H9 (cell line): ENCODE results near the gene PRR36. TPM values are rescaled to one million over a fixed set of nuclear protein-coding genes. Genes with fewer than 3 reads are reported as not detected.

Source experiments
- DNase-seq: peaks from one replicate; pipeline ENCODE4 v3.0.0-alpha.2; 2017
- H2AFZ ChIP-seq: one replicate; pipeline ENCODE4 v1.6.1; 2013; ENCODE audit warnings: mild to moderate bottlenecking, low read length, control low read depth, moderate library complexity
- H2AK5ac ChIP-seq: 2 replicates; pipeline ENCODE4 v1.6.1; 2013; ENCODE audit warnings: low read length, control low read depth, mixed read lengths; ENCODE audit not compliant: insufficient read length
- H2BK120ac ChIP-seq: one replicate; pipeline ENCODE4 v1.6.1; 2013; ENCODE audit warnings: low read depth, mild to moderate bottlenecking, low read length, control low read depth, inconsistent platforms; ENCODE audit not compliant: poor library complexity, severe bottlenecking
- H2BK12ac ChIP-seq: 2 replicates; pipeline ENCODE4 v1.6.1; 2013; ENCODE audit warnings: low read length, control low read depth, mixed read lengths, low read depth; ENCODE audit not compliant: insufficient read length
- H2BK15ac ChIP-seq: 2 replicates; pipeline ENCODE4 v1.6.1; 2013; ENCODE audit warnings: low read depth, low read length, control low read depth
- H2BK20ac ChIP-seq: one replicate; pipeline ENCODE4 v1.6.1; 2013; ENCODE audit warnings: low read depth, mild to moderate bottlenecking, low read length, control low read depth, inconsistent platforms; ENCODE audit not compliant: poor library complexity, severe bottlenecking
- H2BK5ac ChIP-seq: 2 replicates; pipeline ENCODE4 v1.6.1; 2013; ENCODE audit warnings: low read length, control low read depth, mixed read lengths; ENCODE audit not compliant: insufficient read length
- H3K14ac ChIP-seq: 2 replicates; pipeline ENCODE4 v1.6.1; 2013; ENCODE audit warnings: low read length, control low read depth; ENCODE audit not compliant: insufficient read depth
- H3K18ac ChIP-seq: 2 replicates; pipeline ENCODE4 v1.6.1; 2013; ENCODE audit warnings: low read depth, mild to moderate bottlenecking, mixed read lengths, low read length, control low read depth; ENCODE audit not compliant: insufficient read length
- H3K23ac ChIP-seq: 2 replicates; pipeline ENCODE4 v1.6.1; 2013; ENCODE audit warnings: low read length, control low read depth, mixed read lengths, low read depth; ENCODE audit not compliant: insufficient read length
- H3K23me2 ChIP-seq: 2 replicates; pipeline ENCODE4 v1.6.1; 2013; ENCODE audit warnings: low read depth, mild to moderate bottlenecking, mixed read lengths, low read length, control low read depth; ENCODE audit not compliant: insufficient read length, poor library complexity, severe bottlenecking
- H3K27ac ChIP-seq: 2 replicates; pipeline ENCODE4 v1.5.1; 2013; ENCODE audit warnings: low read length, control low read depth, mixed read lengths, low read depth; ENCODE audit not compliant: insufficient read length
- H3K27me3 ChIP-seq: 2 replicates; pipeline ENCODE4 v1.6.1; 2013; ENCODE audit warnings: low read length, control low read depth, inconsistent platforms; ENCODE audit not compliant: insufficient read depth
- H3K4ac ChIP-seq: 2 replicates; pipeline ENCODE4 v1.6.1; 2013; ENCODE audit warnings: low read depth, mild to moderate bottlenecking, control low read depth, inconsistent platforms, low read length, moderate library complexity
- H3K4me1 ChIP-seq: 2 replicates; pipeline ENCODE4 v1.6.1; 2013; ENCODE audit warnings: low read length, control low read depth, inconsistent platforms; ENCODE audit not compliant: insufficient read depth
- H3K4me2 ChIP-seq: 2 replicates; pipeline ENCODE4 v1.6.1; 2013; ENCODE audit warnings: low read length, control low read depth, mixed read lengths; ENCODE audit not compliant: insufficient read length, insufficient read depth
- H3K56ac ChIP-seq: 2 replicates; pipeline ENCODE4 v1.6.1; 2013; ENCODE audit warnings: low read depth, mild to moderate bottlenecking, mixed read lengths, low read length, control low read depth; ENCODE audit not compliant: insufficient read length
- H3K79me1 ChIP-seq: 2 replicates; pipeline ENCODE4 v1.6.1; 2013; ENCODE audit warnings: low read depth, mild to moderate bottlenecking, moderate library complexity, low read length, control low read depth, inconsistent platforms; ENCODE audit not compliant: insufficient read depth, poor library complexity, severe bottlenecking
- H3K79me2 ChIP-seq: 2 replicates; pipeline ENCODE4 v1.6.1; 2013; ENCODE audit warnings: low read length, control low read depth, inconsistent platforms; ENCODE audit not compliant: insufficient read depth
- H3K9ac ChIP-seq: 2 replicates; pipeline ENCODE4 v1.6.1; 2013; ENCODE audit warnings: low read length, control low read depth, mixed read lengths; ENCODE audit not compliant: insufficient read length; ENCODE audit errors: extremely low read depth
- H3K9me3 ChIP-seq: one replicate; pipeline ENCODE4 v1.6.1; 2013; ENCODE audit warnings: low read depth, low read length, inconsistent platforms; ENCODE audit not compliant: control insufficient read depth
- H3T11ph ChIP-seq: one replicate; pipeline ENCODE4 v1.6.1; 2013; ENCODE audit warnings: mild to moderate bottlenecking, low read length, control low read depth, inconsistent platforms
- H4K20me1 ChIP-seq: one replicate; pipeline ENCODE4 v1.6.1; 2013; ENCODE audit not compliant: control insufficient read depth, insufficient read length, insufficient read depth
- H4K5ac ChIP-seq: 2 replicates; pipeline ENCODE4 v1.6.1; 2013; ENCODE audit warnings: low read depth, mild to moderate bottlenecking, mixed read lengths, low read length, control low read depth; ENCODE audit not compliant: insufficient read length
- H4K8ac ChIP-seq: replicated peaks from 2 replicates; pipeline ENCODE4 v1.6.1; 2013; ENCODE audit warnings: low read length, control low read depth, mixed read lengths, low read depth; ENCODE audit not compliant: insufficient read length
- H4K91ac ChIP-seq: 2 replicates; pipeline ENCODE4 v1.6.1; 2013; ENCODE audit warnings: low read depth, mild to moderate bottlenecking, moderate library complexity, mixed read lengths, low read length, control low read depth; ENCODE audit not compliant: insufficient read length
- H3K27ac Mint-ChIP-seq, 3 experiments: 2 replicates in 2 of 3; 3 replicates in 1 of 3; pipeline ENCODE4 v1.8.0; 2020 to 2021; ENCODE audit warnings: mixed read lengths in 3 of 3, mild to moderate bottlenecking in 1 of 3, moderate library complexity in 1 of 3
- H3K27me3 Mint-ChIP-seq: 2 replicates; pipeline ENCODE4 v1.8.0; 2021; ENCODE audit warnings: low read depth, mild to moderate bottlenecking, moderate library complexity, mixed read lengths
- H3K36me3 Mint-ChIP-seq, 3 experiments: 2 replicates in 2 of 3; 3 replicates in 1 of 3; pipeline ENCODE4 v1.8.0; 2020 to 2021; ENCODE audit warnings: low read depth in 3 of 3, mixed read lengths in 3 of 3; ENCODE audit not compliant: insufficient read depth in 1 of 3
- H3K4me1 Mint-ChIP-seq, 2 experiments: 2 replicates each; pipeline ENCODE4 v1.8.0; 2020; ENCODE audit warnings: mixed read lengths in 2 of 2
- H3K4me3 Mint-ChIP-seq, 2 experiments: 2 replicates in 1 of 2; 3 replicates in 1 of 2; pipeline ENCODE4 v1.8.0; 2020 to 2021; ENCODE audit warnings: mild to moderate bottlenecking in 2 of 2, mixed read lengths in 2 of 2, moderate library complexity in 1 of 2
- H3K9me3 Mint-ChIP-seq, 2 experiments: 2 replicates in 1 of 2; 3 replicates in 1 of 2; pipeline ENCODE4 v1.8.0; 2020; ENCODE audit warnings: mild to moderate bottlenecking in 2 of 2, mixed read lengths in 2 of 2, moderate library complexity in 1 of 2
- WGBS: extraction: QIAGEN DNeasy Blood & Tissue Kit; methylation state at CpG from one replicate; pipeline ENCODE4 v1.1.7; 2013; ENCODE audit warnings: missing lambda C conversion rate, low lambda C conversion rate, mixed read lengths; ENCODE audit not compliant: insufficient read length; ENCODE audit errors: extremely low coverage; 5-methylcytosine and 5-hydroxymethylcytosine counted together
- total RNA-seq: library from RNA; stranded (reverse); gene quantifications from 2 replicates; pipeline ENCODE4 v1.2.1, GENCODE V29; 2021
- TF ChIP-seq, protein P1 (sequence below): fragments of 200-600 bp; sonication (generic); conservative IDR thresholded peaks from 3 replicates; pipeline ENCODE4 v1.8.0; 2021; ENCODE audit warnings: antibody characterized with exemption, mild to moderate bottlenecking

PRR36 gene
- total RNA-seq, 1 experiment from 2014 or later, result 20.4 TPM

GRCh38 chr19:7907122-7907521, 32.9 kb upstream of the PRR36 start:
- Histone ChIP-seq H3K56ac (no peak overlapping the region), H3K79me2 (peaks cover 6% of the 10 kb centered on the region; the same call in 1 of the 2 replicates), H3K4ac (no peak overlapping the region), H3K4me1 (0 out of 2 replicates have a peak, but pooled peaks cover 4% of the 10 kb centered on the region), H3K4me2 (no peak overlapping the region), H4K20me1 (no peaks in the 10 kb centered on the region), H3K23ac (no peak overlapping the region), H2AK5ac (no peak overlapping the region), H2BK15ac (no peak overlapping the region), H3K9me3 (no peaks in the 10 kb centered on the region), H3T11ph (no peak overlapping the region), H2BK5ac (no peak overlapping the region), H2BK12ac (no peak overlapping the region), H2BK20ac (no peak overlapping the region), H3K18ac (no peak overlapping the region), H3K14ac (no peak overlapping the region), H3K9ac (no peak overlapping the region), H2BK120ac (no peak overlapping the region), H4K91ac (no peak overlapping the region), H3K27me3 (no peaks in the 10 kb centered on the region), H4K8ac (no peak overlapping the region), H3K23me2 (peaks cover 19% of the 10 kb centered on the region), H3K79me1 (no peaks in the 10 kb centered on the region), H2AFZ (no peak overlapping the region), H3K27ac (no peak overlapping the region), H4K5ac (no peak overlapping the region)
- Mint-ChIP-seq H3K9me3 (no peaks in the 10 kb centered on the region; a peak in 3 of 5 replicates), H3K4me3 (no peak overlapping the region), H3K4me1 (peaks cover 15 to 22% of the 10 kb centered on the region in 2 experiments), H3K36me3 (peaks cover 14 to 32% (median 27%) of the 10 kb centered on the region in 3 experiments), H3K27ac (no peak overlapping the region; a peak in 2 of 7 replicates), H3K27me3 (peaks cover 3% of the 10 kb centered on the region)
- TF ChIP-seq, protein P1, sequence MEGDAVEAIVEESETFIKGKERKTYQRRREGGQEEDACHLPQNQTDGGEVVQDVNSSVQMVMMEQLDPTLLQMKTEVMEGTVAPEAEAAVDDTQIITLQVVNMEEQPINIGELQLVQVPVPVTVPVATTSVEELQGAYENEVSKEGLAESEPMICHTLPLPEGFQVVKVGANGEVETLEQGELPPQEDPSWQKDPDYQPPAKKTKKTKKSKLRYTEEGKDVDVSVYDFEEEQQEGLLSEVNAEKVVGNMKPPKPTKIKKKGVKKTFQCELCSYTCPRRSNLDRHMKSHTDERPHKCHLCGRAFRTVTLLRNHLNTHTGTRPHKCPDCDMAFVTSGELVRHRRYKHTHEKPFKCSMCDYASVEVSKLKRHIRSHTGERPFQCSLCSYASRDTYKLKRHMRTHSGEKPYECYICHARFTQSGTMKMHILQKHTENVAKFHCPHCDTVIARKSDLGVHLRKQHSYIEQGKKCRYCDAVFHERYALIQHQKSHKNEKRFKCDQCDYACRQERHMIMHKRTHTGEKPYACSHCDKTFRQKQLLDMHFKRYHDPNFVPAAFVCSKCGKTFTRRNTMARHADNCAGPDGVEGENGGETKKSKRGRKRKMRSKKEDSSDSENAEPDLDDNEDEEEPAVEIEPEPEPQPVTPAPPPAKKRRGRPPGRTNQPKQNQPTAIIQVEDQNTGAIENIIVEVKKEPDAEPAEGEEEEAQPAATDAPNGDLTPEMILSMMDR, result no peak
- no CpG with 5 or more reads among the region's 19 CpGs for WGBS
- no peak for DNase-seq
